Measurements from ENCODE around the gene NFKBIA.

NFKBIA gene

DNA sequence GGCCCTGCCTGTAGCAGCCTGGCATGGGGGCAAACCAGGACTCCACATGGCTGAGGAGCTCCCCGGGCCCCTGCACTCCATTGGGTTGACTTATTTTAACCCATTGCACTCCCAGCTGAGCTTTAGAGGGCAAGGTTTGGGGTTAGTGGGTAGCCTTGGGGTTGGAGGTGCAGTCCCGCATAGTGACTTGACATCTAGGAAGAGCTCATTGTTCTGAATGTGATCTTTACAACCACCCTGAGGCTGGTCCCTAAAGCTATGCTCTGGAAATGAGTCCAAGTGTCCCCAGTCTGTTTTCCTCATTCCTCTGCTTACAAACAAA lies 36.4 kb downstream of the NFKBIA start:
- ChIA-PET CTCF (interaction anchor here (0.6 kb wide), 2 partner anchors 17 to 153 kb away, joined by 3 read pairs; no protein-coding TSS in a partner anchor), POLR2A (interaction anchor here (2.0 kb wide), 1 partner anchor 36 kb away, joined by 8 read pairs; the partner anchor contains the start of gene NFKBIA)
- no peak for DNase-seq (ENCODE audit: low read depth, low spot score)
- H3K4me3 ChIP-seq (ENCODE audit: low read depth, low read length) = no peak overlapping the region
- TF ChIP-seq CTCF (IDR thresholded peaks at IDR 0.05; ENCODE audit: insufficient read depth, low read length, missing control alignments) = no peak

DNA sequence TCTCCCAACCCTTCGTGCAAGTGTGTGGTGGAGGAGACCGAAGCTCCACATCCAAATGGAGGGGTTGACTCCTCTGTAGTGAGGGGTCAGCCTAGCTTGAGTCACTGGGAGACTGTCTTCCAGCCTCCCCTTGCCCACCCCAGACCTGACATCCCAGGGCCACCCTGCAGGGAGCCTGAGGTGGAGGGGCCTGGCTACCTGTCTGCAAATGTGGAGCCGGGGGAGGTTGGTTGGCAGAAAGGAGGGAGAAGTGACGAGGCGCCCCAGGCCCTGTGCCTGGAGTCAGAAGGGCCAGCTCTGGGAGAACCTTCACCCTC lies 37.5 kb downstream of the NFKBIA start:
- ChIA-PET CTCF (no interaction called here), POLR2A (no interaction called here)
- no peak for DNase-seq (ENCODE audit: low read depth, low spot score)
- no peak overlapping the region for H3K4me3 ChIP-seq (ENCODE audit: low read depth, low read length)
- TF ChIP-seq CTCF (IDR thresholded peaks at IDR 0.05; ENCODE audit: insufficient read depth, low read length, missing control alignments) = no peak

DNA sequence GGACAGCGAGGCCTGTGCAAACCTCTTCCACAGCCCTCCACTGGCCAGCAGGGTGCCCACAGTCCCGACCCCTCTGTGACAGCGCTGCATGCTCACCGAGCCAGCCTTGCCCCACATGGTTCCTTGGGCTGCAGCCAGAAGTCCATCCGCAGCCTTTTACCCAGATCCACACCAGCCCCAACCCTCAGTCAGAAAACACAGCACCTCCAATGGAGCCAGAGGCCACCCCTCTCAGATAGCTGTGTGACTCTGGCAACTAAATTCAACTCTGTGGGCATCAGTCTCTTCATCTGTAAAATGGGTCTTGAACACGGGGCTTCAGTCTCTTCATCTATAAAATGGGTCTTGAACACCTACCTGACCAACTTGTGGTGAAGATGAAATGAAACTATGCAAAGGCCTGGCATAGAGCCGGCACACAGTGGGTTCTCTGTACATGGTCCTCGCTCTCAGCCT lies 38.0 kb downstream of the NFKBIA start:
- no peak overlapping the region for H3K4me3 ChIP-seq (ENCODE audit: low read depth, low read length)
- TF ChIP-seq CTCF (IDR thresholded peaks at IDR 0.05; ENCODE audit: insufficient read depth, low read length, missing control alignments) = no peak
- ChIA-PET POLR2A (interaction anchor here (1.4 kb wide), 1 partner anchor 18 kb away, joined by 3 read pairs; no protein-coding TSS in a partner anchor), CTCF (no interaction called here)
- no peak for DNase-seq (ENCODE audit: low read depth, low spot score)

GRCh38 chr14:35366056-35366451 lies 38.5 kb downstream of the NFKBIA start:
- CTCF ChIA-PET = interaction anchor here (1.0 to 2.1 kb wide), 3 partner anchors 8 to 151 kb away, joined by 4 to 6 read pairs (median 4); partner anchors contain the start of gene NFKBIA
- H3K4me3 ChIP-seq (ENCODE audit: low read depth, low read length) = no peak overlapping the region
- TF ChIP-seq CTCF (IDR thresholded peaks at IDR 0.05; ENCODE audit: insufficient read depth, low read length, missing control alignments) = no peak
- POLR2A ChIA-PET = interaction anchor here (0.8 to 2.8 kb wide), 3 partner anchors 8 to 38 kb away, joined by 3 to 18 read pairs (median 5); partner anchors contain the start of gene NFKBIA
- DNase-seq (ENCODE audit: low read depth, low spot score) = no peak

DNA sequence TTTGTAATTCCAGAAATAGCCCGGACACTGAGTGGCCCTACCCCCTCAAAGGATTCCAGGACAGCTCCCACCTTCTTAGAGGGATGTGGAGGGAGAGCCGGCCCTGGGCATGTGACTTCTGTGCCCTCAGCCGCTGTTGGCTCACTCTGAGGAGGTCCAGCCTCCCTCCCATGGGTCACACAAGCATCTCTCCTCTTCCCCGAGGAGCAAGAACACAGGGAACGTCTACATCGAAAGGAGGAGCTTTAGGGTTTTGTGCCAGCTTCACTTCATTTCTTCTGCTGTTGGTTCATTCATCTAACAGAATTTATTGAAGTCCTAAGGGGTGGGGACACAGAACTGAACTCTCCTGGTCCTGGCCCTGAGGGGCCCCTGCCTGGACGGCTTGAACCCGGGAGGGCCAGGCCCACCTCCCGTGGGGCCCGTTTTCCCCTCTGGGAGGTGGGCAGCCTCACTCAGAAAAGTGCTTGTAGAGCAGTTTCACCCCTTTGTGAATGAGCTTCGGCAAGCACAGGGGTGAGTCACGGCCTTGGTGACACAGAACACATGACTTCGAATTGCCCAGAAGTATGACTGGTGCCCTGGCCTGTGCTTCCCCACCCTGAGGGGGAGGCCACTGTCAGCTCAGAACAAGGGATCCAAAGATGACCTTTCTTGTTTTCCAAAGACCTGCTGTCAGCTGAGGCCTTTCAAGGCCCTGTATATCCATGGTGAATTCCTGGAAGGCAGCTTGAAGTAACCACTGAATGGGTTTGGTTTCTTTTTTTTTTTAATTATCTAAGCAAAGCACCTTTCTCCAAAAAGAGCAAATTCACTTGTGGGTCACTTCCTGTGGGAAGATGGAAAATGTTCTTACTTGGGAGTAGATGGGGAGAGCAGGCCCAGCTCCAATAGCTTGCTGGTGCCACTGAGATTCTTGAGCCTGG lies 39.2 kb downstream of the NFKBIA start:
- no peak for TF ChIP-seq CTCF (IDR thresholded peaks at IDR 0.05; ENCODE audit: insufficient read depth, low read length, missing control alignments)
- DNase-seq (ENCODE audit: low read depth, low spot score) = no peak
- POLR2A ChIA-PET = interaction anchor here (0.8 to 2.8 kb wide), 3 partner anchors 9 to 39 kb away, joined by 3 to 18 read pairs (median 5); partner anchors contain the start of gene NFKBIA
- CTCF ChIA-PET = interaction anchor here (1.0 to 2.1 kb wide), 4 partner anchors 9 to 150 kb away, joined by 3 to 6 read pairs (median 4); partner anchors contain the start of gene NFKBIA
- no peak overlapping the region for H3K4me3 ChIP-seq (ENCODE audit: low read depth, low read length)

- no peak for DNase-seq (ENCODE audit: low read depth, low spot score)
Measured at GRCh38 chr14:35362911-35363374, 41.6 kb downstream of the NFKBIA start.

More at GRCh38 chr14:35362911-35363374, 41.6 kb downstream of the NFKBIA start:
- H3K4me3 ChIP-seq (ENCODE audit: low read depth, low read length) = no peak overlapping the region
- POLR2A ChIA-PET = no interaction called here
- TF ChIP-seq CTCF (IDR thresholded peaks at IDR 0.05; ENCODE audit: insufficient read depth, low read length, missing control alignments) = no peak
- CTCF ChIA-PET = no interaction called here

Data from AG04449 (cell line).